ENCODE results near the gene MALRD1. TPM values are rescaled to one million over a fixed set of nuclear protein-coding genes. Genes with fewer than 3 reads are reported as not detected.

MALRD1 gene
- total RNA-seq, 1 experiment from 2014 or later: 0.50 TPM

DNA sequence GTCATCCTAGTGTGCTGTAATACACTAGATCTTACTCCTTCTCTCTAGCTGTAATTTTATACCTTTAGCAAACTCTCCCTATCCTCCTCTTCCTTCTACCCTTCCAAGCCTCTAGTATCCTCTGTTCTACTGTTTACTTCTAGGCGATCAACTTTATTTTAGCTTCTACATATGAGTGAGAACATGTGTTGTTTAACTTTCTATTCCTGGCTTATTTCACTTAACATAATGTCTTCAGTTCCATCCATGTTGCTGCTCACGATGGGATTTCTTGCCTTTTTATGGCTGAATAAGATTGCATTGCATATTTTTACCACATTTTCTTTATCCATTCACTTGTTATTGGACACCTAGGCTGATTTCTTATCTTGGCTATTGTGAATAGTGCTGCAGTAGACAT is 318.6 kb downstream of the MALRD1 start:
- CTCF ChIA-PET: no interaction called here
- H3K9me3 Mint-ChIP-seq: no peaks in the 10 kb centered on the region

DNA sequence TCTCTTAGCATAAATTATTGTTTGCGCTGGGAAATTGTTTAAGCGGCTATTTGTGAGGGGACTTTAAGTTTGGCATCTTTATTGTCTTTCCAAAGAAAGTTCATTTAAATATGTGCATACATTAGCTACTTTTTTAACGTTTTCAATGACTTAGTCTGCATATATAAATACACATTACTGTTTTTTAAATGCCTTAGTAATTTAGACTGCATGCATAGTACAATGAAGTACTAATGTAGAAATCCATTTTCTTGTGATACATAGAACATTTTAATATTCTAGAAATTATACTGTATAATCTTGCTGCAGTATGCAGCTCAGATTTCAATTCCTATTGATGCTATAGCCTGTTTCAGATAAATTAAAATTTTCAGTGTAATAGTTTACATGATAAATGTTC is 325.4 kb downstream of the MALRD1 start:
- POLR2A ChIA-PET: no interaction called here
- Mint-ChIP-seq H3K9me3 (no peaks in the 10 kb centered on the region), H3K27me3 (ENCODE audit: low read depth) (no peaks in the 10 kb centered on the region), H3K36me3 (no peaks in the 10 kb centered on the region), H3K4me3 (peak overlapping the region; percentile 22), H3K27ac (no peak overlapping the region), H3K4me1 (peaks cover 16% of the 10 kb centered on the region)
- DNase-seq (ENCODE audit: low spot score): no peak
- TF ChIP-seq, protein P1, sequence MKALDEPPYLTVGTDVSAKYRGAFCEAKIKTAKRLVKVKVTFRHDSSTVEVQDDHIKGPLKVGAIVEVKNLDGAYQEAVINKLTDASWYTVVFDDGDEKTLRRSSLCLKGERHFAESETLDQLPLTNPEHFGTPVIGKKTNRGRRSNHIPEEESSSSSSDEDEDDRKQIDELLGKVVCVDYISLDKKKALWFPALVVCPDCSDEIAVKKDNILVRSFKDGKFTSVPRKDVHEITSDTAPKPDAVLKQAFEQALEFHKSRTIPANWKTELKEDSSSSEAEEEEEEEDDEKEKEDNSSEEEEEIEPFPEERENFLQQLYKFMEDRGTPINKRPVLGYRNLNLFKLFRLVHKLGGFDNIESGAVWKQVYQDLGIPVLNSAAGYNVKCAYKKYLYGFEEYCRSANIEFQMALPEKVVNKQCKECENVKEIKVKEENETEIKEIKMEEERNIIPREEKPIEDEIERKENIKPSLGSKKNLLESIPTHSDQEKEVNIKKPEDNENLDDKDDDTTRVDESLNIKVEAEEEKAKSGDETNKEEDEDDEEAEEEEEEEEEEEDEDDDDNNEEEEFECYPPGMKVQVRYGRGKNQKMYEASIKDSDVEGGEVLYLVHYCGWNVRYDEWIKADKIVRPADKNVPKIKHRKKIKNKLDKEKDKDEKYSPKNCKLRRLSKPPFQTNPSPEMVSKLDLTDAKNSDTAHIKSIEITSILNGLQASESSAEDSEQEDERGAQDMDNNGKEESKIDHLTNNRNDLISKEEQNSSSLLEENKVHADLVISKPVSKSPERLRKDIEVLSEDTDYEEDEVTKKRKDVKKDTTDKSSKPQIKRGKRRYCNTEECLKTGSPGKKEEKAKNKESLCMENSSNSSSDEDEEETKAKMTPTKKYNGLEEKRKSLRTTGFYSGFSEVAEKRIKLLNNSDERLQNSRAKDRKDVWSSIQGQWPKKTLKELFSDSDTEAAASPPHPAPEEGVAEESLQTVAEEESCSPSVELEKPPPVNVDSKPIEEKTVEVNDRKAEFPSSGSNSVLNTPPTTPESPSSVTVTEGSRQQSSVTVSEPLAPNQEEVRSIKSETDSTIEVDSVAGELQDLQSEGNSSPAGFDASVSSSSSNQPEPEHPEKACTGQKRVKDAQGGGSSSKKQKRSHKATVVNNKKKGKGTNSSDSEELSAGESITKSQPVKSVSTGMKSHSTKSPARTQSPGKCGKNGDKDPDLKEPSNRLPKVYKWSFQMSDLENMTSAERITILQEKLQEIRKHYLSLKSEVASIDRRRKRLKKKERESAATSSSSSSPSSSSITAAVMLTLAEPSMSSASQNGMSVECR (CRISPR knock-in tag; IDR thresholded peaks at IDR 0.05; ENCODE audit: borderline replicate concordance): no peak
- TF ChIP-seq JUN (CRISPR knock-in tag; IDR thresholded peaks at IDR 0.05) (no peak), ZNF423 (CRISPR knock-in tag; IDR thresholded peaks at IDR 0.05) (no peak), SMAD4 (CRISPR knock-in tag; IDR thresholded peaks at IDR 0.05) (no peak), IRF2 (CRISPR knock-in tag; IDR thresholded peaks at IDR 0.05; ENCODE audit: borderline replicate concordance, low read depth) (no peak), PRRX2 (CRISPR knock-in tag; IDR thresholded peaks at IDR 0.05) (no peak), ZNF232 (CRISPR knock-in tag; IDR thresholded peaks at IDR 0.05) (no peak), ZNF121 (CRISPR knock-in tag; IDR thresholded peaks at IDR 0.05) (no peak), SP1 (CRISPR knock-in tag; conservative IDR thresholded peaks at IDR 0.05) (no peak)
- TF ChIP-seq, protein P2, sequence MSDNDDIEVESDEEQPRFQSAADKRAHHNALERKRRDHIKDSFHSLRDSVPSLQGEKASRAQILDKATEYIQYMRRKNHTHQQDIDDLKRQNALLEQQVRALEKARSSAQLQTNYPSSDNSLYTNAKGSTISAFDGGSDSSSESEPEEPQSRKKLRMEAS (CRISPR knock-in tag; IDR thresholded peaks at IDR 0.05): no peak
- TF ChIP-seq, protein P3, sequence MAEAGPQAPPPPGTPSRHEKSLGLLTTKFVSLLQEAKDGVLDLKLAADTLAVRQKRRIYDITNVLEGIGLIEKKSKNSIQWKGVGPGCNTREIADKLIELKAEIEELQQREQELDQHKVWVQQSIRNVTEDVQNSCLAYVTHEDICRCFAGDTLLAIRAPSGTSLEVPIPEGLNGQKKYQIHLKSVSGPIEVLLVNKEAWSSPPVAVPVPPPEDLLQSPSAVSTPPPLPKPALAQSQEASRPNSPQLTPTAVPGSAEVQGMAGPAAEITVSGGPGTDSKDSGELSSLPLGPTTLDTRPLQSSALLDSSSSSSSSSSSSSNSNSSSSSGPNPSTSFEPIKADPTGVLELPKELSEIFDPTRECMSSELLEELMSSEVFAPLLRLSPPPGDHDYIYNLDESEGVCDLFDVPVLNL (CRISPR knock-in tag; IDR thresholded peaks at IDR 0.05; ENCODE audit: borderline replicate concordance, low read depth): no peak
- no peak for ATAC-seq
- CTCF ChIA-PET: no interaction called here

More for the DNA sequence above, 318.6 kb downstream of the MALRD1 start:
- H3K4me3 Mint-ChIP-seq: no peak overlapping the region
- no peaks in the 10 kb centered on the region for H3K27me3 Mint-ChIP-seq (ENCODE audit: low read depth)
- no peaks in the 10 kb centered on the region for H3K4me1 Mint-ChIP-seq
- POLR2A ChIA-PET: no interaction called here
- ATAC-seq (no peak), DNase-seq (ENCODE audit: low spot score) (no peak)
- no peak overlapping the region for H3K27ac Mint-ChIP-seq
- H3K36me3 Mint-ChIP-seq: no peaks in the 10 kb centered on the region
- TF ChIP-seq ZNF317 (CRISPR knock-in tag; IDR thresholded peaks at IDR 0.05; ENCODE audit: borderline replicate concordance, low read depth) (no peak), NR2C2 (CRISPR knock-in tag; IDR thresholded peaks at IDR 0.05) (no peak), CREB1 (CRISPR knock-in tag; IDR thresholded peaks at IDR 0.05) (no peak), ZNF416 (CRISPR knock-in tag; IDR thresholded peaks at IDR 0.05) (no peak), ZNF263 (CRISPR knock-in tag; IDR thresholded peaks at IDR 0.05; ENCODE audit: low read depth) (no peak), NFATC4 (CRISPR knock-in tag; IDR thresholded peaks at IDR 0.05) (no peak)
- TF ChIP-seq, protein P4, sequence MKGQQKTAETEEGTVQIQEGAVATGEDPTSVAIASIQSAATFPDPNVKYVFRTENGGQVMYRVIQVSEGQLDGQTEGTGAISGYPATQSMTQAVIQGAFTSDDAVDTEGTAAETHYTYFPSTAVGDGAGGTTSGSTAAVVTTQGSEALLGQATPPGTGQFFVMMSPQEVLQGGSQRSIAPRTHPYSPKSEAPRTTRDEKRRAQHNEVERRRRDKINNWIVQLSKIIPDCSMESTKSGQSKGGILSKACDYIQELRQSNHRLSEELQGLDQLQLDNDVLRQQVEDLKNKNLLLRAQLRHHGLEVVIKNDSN (CRISPR knock-in tag; IDR thresholded peaks at IDR 0.05): no peak
- TF ChIP-seq, protein P5, sequence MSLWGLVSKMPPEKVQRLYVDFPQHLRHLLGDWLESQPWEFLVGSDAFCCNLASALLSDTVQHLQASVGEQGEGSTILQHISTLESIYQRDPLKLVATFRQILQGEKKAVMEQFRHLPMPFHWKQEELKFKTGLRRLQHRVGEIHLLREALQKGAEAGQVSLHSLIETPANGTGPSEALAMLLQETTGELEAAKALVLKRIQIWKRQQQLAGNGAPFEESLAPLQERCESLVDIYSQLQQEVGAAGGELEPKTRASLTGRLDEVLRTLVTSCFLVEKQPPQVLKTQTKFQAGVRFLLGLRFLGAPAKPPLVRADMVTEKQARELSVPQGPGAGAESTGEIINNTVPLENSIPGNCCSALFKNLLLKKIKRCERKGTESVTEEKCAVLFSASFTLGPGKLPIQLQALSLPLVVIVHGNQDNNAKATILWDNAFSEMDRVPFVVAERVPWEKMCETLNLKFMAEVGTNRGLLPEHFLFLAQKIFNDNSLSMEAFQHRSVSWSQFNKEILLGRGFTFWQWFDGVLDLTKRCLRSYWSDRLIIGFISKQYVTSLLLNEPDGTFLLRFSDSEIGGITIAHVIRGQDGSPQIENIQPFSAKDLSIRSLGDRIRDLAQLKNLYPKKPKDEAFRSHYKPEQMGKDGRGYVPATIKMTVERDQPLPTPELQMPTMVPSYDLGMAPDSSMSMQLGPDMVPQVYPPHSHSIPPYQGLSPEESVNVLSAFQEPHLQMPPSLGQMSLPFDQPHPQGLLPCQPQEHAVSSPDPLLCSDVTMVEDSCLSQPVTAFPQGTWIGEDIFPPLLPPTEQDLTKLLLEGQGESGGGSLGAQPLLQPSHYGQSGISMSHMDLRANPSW (CRISPR knock-in tag; conservative IDR thresholded peaks at IDR 0.05; ENCODE audit: low read depth): no peak
